MM.1S (cell line): ENCODE data around the gene USP25.

ENCODE experiments used
- DNase-seq: peaks from one replicate; pipeline ENCODE4 v3.0.0-alpha.2; 2015
- H2AFZ ChIP-seq: fragments of 300-600 bp; sonication (generic); 2 replicates; pipeline ENCODE4 v1.6.0; 2016; ENCODE audit warnings: antibody characterized with exemption, low read length
- H3F3A ChIP-seq: fragments of 300-600 bp; sonication (generic); 2 replicates; pipeline ENCODE4 v1.6.1; 2016; ENCODE audit warnings: mild to moderate bottlenecking, antibody characterized with exemption, low read length, moderate library complexity, mixed read lengths; ENCODE audit not compliant: insufficient read depth
- H3K27ac ChIP-seq: fragments of 300-600 bp; sonication (generic); 2 replicates; pipeline ENCODE4 v1.5.1; 2016; ENCODE audit warnings: mild to moderate bottlenecking, low read length
- H3K27me3 ChIP-seq: fragments of 300-600 bp; sonication (generic); replicated peaks from 2 replicates; pipeline ENCODE4 v1.6.0; 2016; ENCODE audit warnings: low read length; ENCODE audit not compliant: insufficient read depth
- H3K36me3 ChIP-seq: fragments of 300-600 bp; sonication (generic); replicated peaks from 2 replicates; pipeline ENCODE4 v1.6.1; 2016; ENCODE audit warnings: mild to moderate bottlenecking, low read length, mixed read lengths; ENCODE audit not compliant: insufficient read depth
- H3K4me1 ChIP-seq: fragments of 300-600 bp; sonication (generic); 2 replicates; pipeline ENCODE4 v1.6.1; 2016; ENCODE audit warnings: low read length, mixed read lengths
- H3K4me2 ChIP-seq: fragments of 300-600 bp; sonication (generic); 2 replicates; pipeline ENCODE4 v1.6.0; 2016; ENCODE audit warnings: low read depth, low read length
- H3K4me3 ChIP-seq: fragments of 300-600 bp; sonication (generic); 2 replicates; pipeline ENCODE4 v1.5.1; 2016; ENCODE audit warnings: low read length, mixed read lengths
- H3K79me2 ChIP-seq: fragments of 300-600 bp; sonication (generic); 2 replicates; pipeline ENCODE4 v1.6.1; 2016; ENCODE audit warnings: mixed run types, low read length, mixed read lengths
- H3K9ac ChIP-seq: fragments of 300-600 bp; sonication (generic); 2 replicates; pipeline ENCODE4 v1.6.1; 2016; ENCODE audit warnings: low read length, mixed read lengths
- H3K9me2 ChIP-seq: fragments of 300-600 bp; sonication (generic); replicated peaks from 2 replicates; pipeline ENCODE4 v1.6.1; 2016; ENCODE audit warnings: mild to moderate bottlenecking, low read length, mixed read lengths; ENCODE audit not compliant: insufficient read depth
- H3K9me3 ChIP-seq: fragments of 300-600 bp; sonication (generic); replicated peaks from 2 replicates; pipeline ENCODE4 v1.6.1; 2016; ENCODE audit warnings: mild to moderate bottlenecking, low read length, mixed read lengths; ENCODE audit not compliant: insufficient read depth
- H4K20me1 ChIP-seq: fragments of 300-600 bp; sonication (generic); 2 replicates; pipeline ENCODE4 v1.6.1; 2016; ENCODE audit warnings: mild to moderate bottlenecking, low read length, moderate library complexity, mixed read lengths; ENCODE audit not compliant: insufficient read depth
- EZH2 ChIP-seq: fragments of 300-600 bp; sonication (generic); optimal IDR thresholded peaks from 2 replicates; pipeline ENCODE3; 2017; ENCODE audit warnings: low read depth, mild to moderate bottlenecking, antibody characterized with exemption, low read length, mixed read lengths
- EZH2phosphoT487 ChIP-seq: fragments of 300-600 bp; sonication (generic); IDR thresholded peaks from 2 replicates; pipeline ENCODE4 v1.6.1; 2018; ENCODE audit warnings: antibody characterized with exemption, low read length
- TF ChIP-seq, protein P1 (sequence below): fragments of 300-600 bp; sonication (generic); IDR thresholded peaks from 2 replicates; pipeline ENCODE4 v1.5.1; 2016; ENCODE audit warnings: antibody characterized with exemption, low read length, mixed read lengths

The USP25 gene

DNA sequence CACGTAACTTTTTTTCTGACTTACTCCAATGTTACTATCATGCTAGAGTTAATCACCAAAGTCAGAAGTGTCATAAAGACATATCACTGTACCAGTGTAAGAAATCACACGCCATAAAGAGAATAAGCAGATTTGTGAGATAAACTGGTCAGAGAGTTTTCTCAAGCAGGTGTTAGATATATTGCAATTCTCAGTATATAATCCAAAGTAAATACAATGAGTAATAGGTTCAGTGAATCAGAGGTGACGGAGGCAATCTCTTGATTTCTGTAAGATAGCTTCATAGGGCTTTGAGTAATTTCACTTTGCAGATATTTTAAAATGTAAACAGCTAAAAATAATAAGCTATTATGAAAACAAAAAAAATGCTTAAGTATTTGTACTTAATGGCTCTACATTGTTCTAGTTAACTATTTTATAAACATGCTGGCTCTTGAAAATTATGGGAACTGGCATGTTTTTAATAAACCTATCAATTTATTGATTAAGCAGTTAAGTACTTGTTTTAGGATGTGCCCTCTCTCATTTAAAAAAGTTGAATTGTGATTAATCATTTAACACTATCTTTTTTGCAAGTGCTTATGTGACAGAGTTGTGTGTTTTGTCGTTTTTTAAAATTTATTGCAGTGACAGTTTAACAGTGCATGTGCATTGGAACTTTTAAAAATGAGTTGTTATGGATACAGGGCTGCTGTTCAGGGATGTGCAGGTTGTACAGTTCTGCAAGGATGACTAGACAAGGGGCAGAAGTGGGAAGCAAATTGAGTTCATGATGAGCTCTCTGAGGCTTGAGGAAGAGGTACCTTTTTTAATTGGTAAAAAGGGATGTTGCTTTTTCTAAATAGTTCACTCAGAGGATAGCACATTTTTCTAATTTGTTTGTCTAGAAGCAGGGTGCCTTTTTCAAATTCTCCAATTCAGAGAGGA, 119.1 kb downstream of the USP25 start:
- TF ChIP-seq, protein P1, sequence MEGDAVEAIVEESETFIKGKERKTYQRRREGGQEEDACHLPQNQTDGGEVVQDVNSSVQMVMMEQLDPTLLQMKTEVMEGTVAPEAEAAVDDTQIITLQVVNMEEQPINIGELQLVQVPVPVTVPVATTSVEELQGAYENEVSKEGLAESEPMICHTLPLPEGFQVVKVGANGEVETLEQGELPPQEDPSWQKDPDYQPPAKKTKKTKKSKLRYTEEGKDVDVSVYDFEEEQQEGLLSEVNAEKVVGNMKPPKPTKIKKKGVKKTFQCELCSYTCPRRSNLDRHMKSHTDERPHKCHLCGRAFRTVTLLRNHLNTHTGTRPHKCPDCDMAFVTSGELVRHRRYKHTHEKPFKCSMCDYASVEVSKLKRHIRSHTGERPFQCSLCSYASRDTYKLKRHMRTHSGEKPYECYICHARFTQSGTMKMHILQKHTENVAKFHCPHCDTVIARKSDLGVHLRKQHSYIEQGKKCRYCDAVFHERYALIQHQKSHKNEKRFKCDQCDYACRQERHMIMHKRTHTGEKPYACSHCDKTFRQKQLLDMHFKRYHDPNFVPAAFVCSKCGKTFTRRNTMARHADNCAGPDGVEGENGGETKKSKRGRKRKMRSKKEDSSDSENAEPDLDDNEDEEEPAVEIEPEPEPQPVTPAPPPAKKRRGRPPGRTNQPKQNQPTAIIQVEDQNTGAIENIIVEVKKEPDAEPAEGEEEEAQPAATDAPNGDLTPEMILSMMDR = no peak
- TF ChIP-seq EZH2 (no peak), EZH2phosphoT487 (no peak)
- H3K9me3 ChIP-seq = no peaks in the 10 kb centered on the region
- no peaks in the 10 kb centered on the region for H3K36me3 ChIP-seq
- no peaks in the 10 kb centered on the region for H4K20me1 ChIP-seq
- no peaks in the 10 kb centered on the region for H3F3A ChIP-seq
- no peak overlapping the region for H3K4me2 ChIP-seq
- H3K4me3 ChIP-seq = no peak overlapping the region
- H3K27ac ChIP-seq = no peak overlapping the region
- no peaks in the 10 kb centered on the region for H3K27me3 ChIP-seq
- H3K4me1 ChIP-seq = no peaks in the 10 kb centered on the region
- no peak for DNase-seq
- H3K79me2 ChIP-seq = no peaks in the 10 kb centered on the region
- no peak overlapping the region for H2AFZ ChIP-seq
- no peak overlapping the region for H3K9ac ChIP-seq
- no peaks in the 10 kb centered on the region for H3K9me2 ChIP-seq

DNA sequence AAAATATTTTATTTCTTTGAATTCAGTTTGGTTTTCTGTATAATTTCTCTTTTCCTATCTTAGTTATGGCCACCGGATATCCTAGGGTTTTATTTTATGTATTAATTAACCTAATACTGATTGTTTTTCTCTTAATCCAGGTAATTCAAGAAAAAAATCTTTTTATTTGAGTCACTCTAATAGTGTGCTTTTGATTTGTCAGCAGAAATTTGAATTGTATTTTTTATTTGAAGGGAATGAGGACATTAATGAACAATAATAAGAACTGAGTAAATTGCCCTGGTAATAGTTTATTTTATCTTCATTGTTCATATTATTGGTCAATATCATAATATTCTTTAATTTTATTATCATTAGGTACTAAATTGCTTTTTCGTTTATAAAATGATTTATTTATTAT, 120.1 kb downstream of the USP25 start:
- no peak for TF ChIP-seq EZH2
- TF ChIP-seq, protein P1 = no peak
- no peak for TF ChIP-seq EZH2phosphoT487
- Histone ChIP-seq H3K27me3 (no peaks in the 10 kb centered on the region), H3K36me3 (no peaks in the 10 kb centered on the region), H3K9ac (no peak overlapping the region), H3K9me2 (no peaks in the 10 kb centered on the region), H3F3A (no peaks in the 10 kb centered on the region), H3K4me1 (no peaks in the 10 kb centered on the region), H4K20me1 (no peaks in the 10 kb centered on the region), H3K4me2 (no peak overlapping the region), H3K79me2 (no peaks in the 10 kb centered on the region), H2AFZ (no peak overlapping the region), H3K4me3 (no peak overlapping the region), H3K9me3 (no peaks in the 10 kb centered on the region), H3K27ac (no peak overlapping the region)
- no peak for DNase-seq

DNA sequence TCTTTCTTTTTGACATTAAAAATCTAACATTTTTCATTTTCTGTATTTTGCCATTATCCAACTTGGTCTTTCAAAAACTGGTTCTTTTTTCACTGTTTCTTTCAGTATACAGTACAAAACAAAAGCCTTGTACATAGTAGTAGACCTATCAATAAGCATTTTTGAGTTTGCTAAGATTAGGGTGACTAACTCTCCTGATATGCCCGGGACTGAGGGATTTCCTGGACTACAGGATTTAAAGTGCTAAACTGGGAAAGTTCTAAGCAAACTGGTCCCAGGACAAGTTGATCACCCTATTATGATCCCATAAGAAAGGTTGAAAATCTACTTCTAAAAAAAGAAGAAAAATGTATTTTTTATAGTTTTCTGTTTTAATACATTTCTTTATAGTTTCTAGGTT, 120.9 kb downstream of the USP25 start:
- Histone ChIP-seq H3K27ac (no peak overlapping the region), H3K9me2 (no peaks in the 10 kb centered on the region), H2AFZ (no peak overlapping the region), H3K9ac (no peak overlapping the region), H3F3A (no peaks in the 10 kb centered on the region), H3K79me2 (no peaks in the 10 kb centered on the region), H3K4me1 (no peaks in the 10 kb centered on the region), H3K4me3 (no peak overlapping the region), H4K20me1 (no peaks in the 10 kb centered on the region), H3K4me2 (no peak overlapping the region), H3K27me3 (no peaks in the 10 kb centered on the region), H3K36me3 (no peaks in the 10 kb centered on the region), H3K9me3 (no peaks in the 10 kb centered on the region)
- TF ChIP-seq, protein P1 = no peak
- no peak for TF ChIP-seq EZH2phosphoT487
- no peak for TF ChIP-seq EZH2
- DNase-seq = no peak
